H1 (cell line): ENCODE data around the gene POLG. TPM values are rescaled to one million over a fixed set of nuclear protein-coding genes. Genes with fewer than 3 reads are reported as not detected.
A peak's percentile ranks its signal among the peaks of the same experiment; 100 is the strongest.

ENCODE experiments used
- CTCF ChIA-PET: fragments of 300-600 bp; sonication (Branson Sonifier 250); formaldehyde crosslinking; loops from one replicate; lab custom pipeline; 2021; ENCODE audit not compliant: partially characterized antibody; lab: Charles Lee
- POLR2A ChIA-PET: fragments of 300-600 bp; sonication (Branson Sonifier 250); formaldehyde crosslinking; loops from one replicate; lab custom pipeline; 2021; ENCODE audit warnings: inconsistent platforms; ENCODE audit not compliant: partially characterized antibody; lab: Charles Lee
- DNase-seq, 2 experiments: peaks; one replicate each; pipeline versions ENCODE4 v3.0.0 to v3.0.0-alpha.2; 2010 to 2022; ENCODE audit warnings: low spot score in 2 of 2, low read depth in 1 of 2, mixed read lengths in 1 of 2
- FAIRE-seq: peaks from 2 replicates; lab custom pipeline; 2011; peaks lifted over from hg19 to GRCh38; lab: Jason Lieb, UNC
- H2AFZ ChIP-seq: 2 replicates; pipeline ENCODE4 v1.8.1; 2012; ENCODE audit warnings: low read length, inconsistent platforms
- H2AK5ac ChIP-seq: 2 replicates; pipeline ENCODE4 v1.6.1; 2013; ENCODE audit warnings: low read depth, low read length
- H2BK120ac ChIP-seq: replicated peaks from 2 replicates; pipeline ENCODE3; 2013; ENCODE audit warnings: low read depth, low read length, inconsistent platforms
- H2BK12ac ChIP-seq: 2 replicates; pipeline ENCODE4 v1.6.1; 2013; ENCODE audit warnings: low read depth, low read length
- H2BK15ac ChIP-seq: 2 replicates; pipeline ENCODE4 v1.6.1; 2013; ENCODE audit warnings: low read length
- H2BK20ac ChIP-seq: 2 replicates; pipeline ENCODE4 v1.6.1; 2013; ENCODE audit warnings: low read length
- H2BK5ac ChIP-seq: 2 replicates; pipeline ENCODE4 v1.6.1; 2013; ENCODE audit warnings: low read depth, low read length
- H3K14ac ChIP-seq: 2 replicates; pipeline ENCODE4 v1.6.1; 2013; ENCODE audit warnings: inconsistent platforms; ENCODE audit not compliant: insufficient read length
- H3K18ac ChIP-seq: 2 replicates; pipeline ENCODE4 v1.6.1; 2013; ENCODE audit warnings: low read length; ENCODE audit errors: extremely low read depth
- H3K23ac ChIP-seq: 2 replicates; pipeline ENCODE4 v1.6.1; 2013; ENCODE audit warnings: inconsistent platforms; ENCODE audit not compliant: insufficient read length
- H3K23me2 ChIP-seq: 2 replicates; pipeline ENCODE4 v1.6.1; 2013; ENCODE audit warnings: low read depth, low read length
- H3K27ac ChIP-seq: 2 replicates; pipeline ENCODE4 v1.6.1; 2011; ENCODE audit warnings: low read depth, low read length, inconsistent platforms
- H3K27me3 ChIP-seq, 4 experiments: replicated peaks in 1 of 4; 1 replicate in 1 of 4; 2 replicates in 3 of 4; pipeline versions ENCODE4 v1.6.1 to v1.8.1; 2011 to 2013; ENCODE audit warnings: low read length in 3 of 4, mild to moderate bottlenecking in 3 of 4, inconsistent platforms in 2 of 4, mixed read lengths in 2 of 4, moderate library complexity in 1 of 4; ENCODE audit not compliant: control insufficient read depth in 3 of 4, insufficient read depth in 3 of 4; ENCODE audit errors: extremely low read depth in 1 of 4
- H3K36me3 ChIP-seq, 4 experiments: 2 replicates each; pipeline versions ENCODE4 v1.6.1 to v1.8.1; 2011 to 2013; ENCODE audit warnings: mild to moderate bottlenecking in 4 of 4, low read length in 3 of 4, moderate library complexity in 2 of 4, control low read depth in 1 of 4, inconsistent platforms in 1 of 4; ENCODE audit not compliant: insufficient read depth in 4 of 4, control insufficient read depth in 2 of 4
- H3K4ac ChIP-seq: replicated peaks from 2 replicates; pipeline ENCODE3; 2013; ENCODE audit warnings: low read length, low read depth, mixed read lengths, inconsistent platforms; ENCODE audit not compliant: insufficient read length
- H3K4me1 ChIP-seq, 4 experiments: replicated peaks in 1 of 4; 1 replicate in 1 of 4; 2 replicates in 3 of 4; pipeline versions ENCODE4 v1.6.1 to v1.8.1; 2011 to 2013; ENCODE audit warnings: low read length in 3 of 4, inconsistent platforms in 2 of 4, mixed read lengths in 1 of 4; ENCODE audit not compliant: insufficient read depth in 4 of 4, control insufficient read depth in 3 of 4
- H3K4me2 ChIP-seq, 2 experiments: 2 replicates each; pipeline versions ENCODE4 v1.6.1 to v1.8.1; 2011 to 2013; ENCODE audit warnings: low read depth in 2 of 2, low read length in 2 of 2, control low read depth in 1 of 2, inconsistent platforms in 1 of 2, mild to moderate bottlenecking in 1 of 2; ENCODE audit not compliant: insufficient read depth in 1 of 2
- H3K4me3 ChIP-seq, 4 experiments: fragments of 200-600, 300-600 bp in 1 of 4; sonication (generic), shearing (Covaris generic), sonication (Bioruptor Twin) in 1 of 4; 2 replicates each; pipeline versions ENCODE4 v1.5.1 to v1.8.1; 2011 to 2016; ENCODE audit warnings: low read length in 4 of 4, low read depth in 3 of 4, control low read depth in 2 of 4, inconsistent platforms in 2 of 4, mild to moderate bottlenecking in 2 of 4, mixed read lengths in 1 of 4, moderate library complexity in 1 of 4; ENCODE audit not compliant: insufficient read depth in 2 of 4; ENCODE audit errors: extremely low read depth in 1 of 4
- H3K56ac ChIP-seq: replicated peaks from 2 replicates; pipeline ENCODE3; 2013; ENCODE audit warnings: low read depth, mild to moderate bottlenecking, mixed read lengths, low read length, inconsistent platforms; ENCODE audit not compliant: insufficient read length
- H3K79me1 ChIP-seq: 2 replicates; pipeline ENCODE4 v1.6.1; 2013; ENCODE audit warnings: low read depth, low read length, control low read depth
- H3K79me2 ChIP-seq, 2 experiments: 2 replicates each; pipeline versions ENCODE4 v1.6.1 to v1.8.1; 2012 to 2013; ENCODE audit warnings: low read length in 2 of 2, mild to moderate bottlenecking in 2 of 2, inconsistent platforms in 1 of 2; ENCODE audit not compliant: insufficient read depth in 2 of 2, control insufficient read depth in 1 of 2
- H3K9ac ChIP-seq, 4 experiments: replicated peaks in 1 of 4; 1 replicate in 1 of 4; 2 replicates in 3 of 4; pipeline versions ENCODE4 v1.6.1 to v1.8.1; 2011 to 2013; ENCODE audit warnings: low read depth in 3 of 4, low read length in 3 of 4, control low read depth in 2 of 4, mild to moderate bottlenecking in 2 of 4, moderate library complexity in 2 of 4, inconsistent platforms in 1 of 4; ENCODE audit errors: extremely low read depth in 1 of 4
- H3K9me3 ChIP-seq, 2 experiments: 2 replicates each; pipeline versions ENCODE4 v1.6.1 to v1.8.1; 2012 to 2013; ENCODE audit warnings: mild to moderate bottlenecking in 2 of 2, moderate library complexity in 2 of 2, control low read depth in 1 of 2, inconsistent platforms in 1 of 2, low read depth in 1 of 2, low read length in 1 of 2, mixed read lengths in 1 of 2; ENCODE audit not compliant: insufficient read depth in 2 of 2
- H4K20me1 ChIP-seq, 2 experiments: replicated peaks in 1 of 2; 2 replicates each; pipeline versions ENCODE3 to v1.8.1; 2011 to 2013; ENCODE audit warnings: inconsistent platforms in 2 of 2, low read length in 2 of 2, mild to moderate bottlenecking in 1 of 2; ENCODE audit not compliant: insufficient read depth in 2 of 2, control insufficient read depth in 1 of 2
- H4K5ac ChIP-seq: 2 replicates; pipeline ENCODE4 v1.6.1; 2013; ENCODE audit warnings: low read length, low read depth, mixed read lengths, inconsistent platforms; ENCODE audit not compliant: insufficient read length
- H4K8ac ChIP-seq: 2 replicates; pipeline ENCODE4 v1.8.0; 2013; ENCODE audit warnings: mild to moderate bottlenecking, moderate library complexity, low read length, inconsistent platforms; ENCODE audit not compliant: insufficient read depth; ENCODE audit errors: extremely low read depth
- H4K91ac ChIP-seq: replicated peaks from 2 replicates; pipeline ENCODE3; 2013; ENCODE audit warnings: low read length, mixed read lengths, inconsistent platforms; ENCODE audit not compliant: insufficient read length
- EZH2 ChIP-seq: fragments of 200-600 bp; sonication (generic); IDR thresholded peaks from 2 replicates; pipeline ENCODE4 v1.7.1; 2012; ENCODE audit warnings: low read depth, mild to moderate bottlenecking, moderate library complexity, low read length, inconsistent platforms; ENCODE audit not compliant: severe bottlenecking
- JUND ChIP-seq: IDR thresholded peaks from 2 replicates; pipeline ENCODE4 v1.6.1; 2011; ENCODE audit warnings: mild to moderate bottlenecking, improper control_type of control experiment, low read length
- POLR2A ChIP-seq, 2 experiments: IDR thresholded peaks; 1 replicate in 1 of 2; 2 replicates in 1 of 2; pipeline ENCODE4 v1.6.1; 2011; ENCODE audit warnings: low read depth in 2 of 2, low read length in 2 of 2, mild to moderate bottlenecking in 2 of 2; ENCODE audit errors: control extremely low read depth in 1 of 2
- RNF2 ChIP-seq: fragments of 200-900, 300-1000 bp; sonication (generic); IDR thresholded peaks from 2 replicates; pipeline ENCODE4 v1.7.1; 2016; ENCODE audit warnings: borderline replicate concordance, low read depth, mild to moderate bottlenecking, antibody characterized with exemption, low read length; ENCODE audit not compliant: poor library complexity, severe bottlenecking; ENCODE audit errors: missing control alignments
- SUZ12 ChIP-seq: fragments of 200-600 bp; sonication (generic); IDR thresholded peaks from 2 replicates; pipeline ENCODE4 v1.6.1; 2012; ENCODE audit warnings: mild to moderate bottlenecking, inconsistent platforms, low read length, moderate library complexity, mixed read lengths
- WGBS, 2 experiments: shearing (Covaris generic) in 1 of 2; methylation state at CpG; one replicate each; pipeline versions ENCODE4 v1.1.6 to v1.1.7; 2013 to 2015; ENCODE audit warnings: low lambda C conversion rate in 2 of 2, mixed read lengths in 2 of 2, inconsistent platforms in 1 of 2, low coverage in 1 of 2, missing lambda C conversion rate in 1 of 2; ENCODE audit not compliant: insufficient replicate concordance in 2 of 2, insufficient coverage in 1 of 2, insufficient read length in 1 of 2; ENCODE audit errors: extremely low coverage in 1 of 2, missing lambda C conversion rate in 1 of 2; 5-methylcytosine and 5-hydroxymethylcytosine counted together
- polyA plus RNA-seq, 7 experiments: library from polyadenylated mRNA; depleted of rRNA in 3 of 7; stranded (reverse) in 5 of 7; unstranded in 2 of 7; fragments of >200 nt in 5 of 7; fragments of 200-250 nt in 2 of 7; gene quantifications; 1 replicate in 5 of 7; 2 replicates in 1 of 7; 4 replicates in 1 of 7; pipeline versions ENCODE4 v1.2.1 to v1.2.3, GENCODE V29; 2011 to 2013; ENCODE audit warnings: missing spikeins in 2 of 7, mixed read lengths in 2 of 7
- total RNA-seq: library from RNA; stranded (reverse); fragmentation: NEBNext Ultra II Directional; extraction: Animal tissue kit (Norgen Biotek cat#: 25700); gene quantifications from 2 replicates; pipeline ENCODE4 v1.2.1, GENCODE V29; 2021

The POLG gene
- total and polyA plus RNA-seq, 2 of the 8 experiments (the other 6 are each of a cell fraction or from before 2014, with no cell fraction given) = 14.8 to 52.3 TPM

GRCh38 chr15:89377024-89377841 lies 42.6 kb upstream of the POLG start:
- Histone ChIP-seq H3K4me1 (peaks cover 20 to 35% (median 26%) of the 10 kb centered on the region in 4 experiments), H3K18ac (no peak overlapping the region), H3K4me2 (peak overlapping the region; percentile 71 to 77), H4K5ac (no peak overlapping the region), H2BK5ac (no peak overlapping the region), H3K9me3 (no peaks in the 10 kb centered on the region), H2AFZ (no peak overlapping the region), H4K8ac (no peak overlapping the region), H4K91ac (no peak overlapping the region), H3K27me3 (peaks cover 96 to 100% (median 99%) of the 10 kb centered on the region in 4 experiments), H2AK5ac (0 out of 2 replicates have a peak overlapping the region, but pooled peaks have one; percentile 88), H3K4ac (no peak overlapping the region), H2BK20ac (no peak overlapping the region), H3K27ac (no peak overlapping the region), H2BK15ac (no peak overlapping the region), H3K9ac (no peak overlapping the region), H3K36me3 (peaks cover 0 to 8% (median 0%) of the 10 kb centered on the region in 4 experiments; a peak in 1 of 8 replicates), H2BK120ac (no peak overlapping the region), H3K56ac (no peak overlapping the region), H4K20me1 (peaks cover 4 to 17% of the 10 kb centered on the region in 2 experiments), H3K23me2 (peaks cover 9% of the 10 kb centered on the region; the same call in 1 of the 2 replicates), H3K79me1 (no peaks in the 10 kb centered on the region), H2BK12ac (0 out of 2 replicates have a peak overlapping the region, but pooled peaks have one; percentile 21), H3K23ac (no peak overlapping the region), H3K79me2 (no peaks in the 10 kb centered on the region), H3K14ac (no peak overlapping the region), H3K4me3 (peak overlapping the region in 1 of 4 experiments; percentile 55; a peak in 2 of 8 replicates)
- ChIA-PET CTCF (interaction anchor here (0.8 to 6.6 kb wide), 5 partner anchors 41 to 270 kb away, joined by 3 to 62 read pairs (median 3); partner anchors contain the start of gene POLG), POLR2A (interaction anchor here (0.6 to 4.0 kb wide), 8 partner anchors 10 to 24 kb away, joined by 3 to 28 read pairs (median 4); no protein-coding TSS in a partner anchor)
- FAIRE-seq (no peak), DNase-seq (no peak)
- 9% methylated on average over 25 of the region's 31 CpGs; no CpG with 5 or more reads in 1 of the 2 experiments for WGBS, 2 experiments
- no peak for TF ChIP-seq POLR2A (IDR thresholded peaks at IDR 0.05; ENCODE audit: control extremely low read depth in 1 of 2, low read depth in 2 of 2, low read length in 2 of 2)
- TF ChIP-seq RNF2 = peak; percentile 89
- TF ChIP-seq JUND = no peak
- TF ChIP-seq EZH2 = peak; percentile 81
- TF ChIP-seq SUZ12 = peak; percentile 87
